ENCODE data around the gene HOXB3. TPM values are rescaled to one million over a fixed set of nuclear protein-coding genes. Genes with fewer than 3 reads are reported as not detected.

HOXB3 gene
- total and polyA plus RNA-seq, 12 donors: 0.24 to 5.9 (median 1.1) TPM

DNA sequence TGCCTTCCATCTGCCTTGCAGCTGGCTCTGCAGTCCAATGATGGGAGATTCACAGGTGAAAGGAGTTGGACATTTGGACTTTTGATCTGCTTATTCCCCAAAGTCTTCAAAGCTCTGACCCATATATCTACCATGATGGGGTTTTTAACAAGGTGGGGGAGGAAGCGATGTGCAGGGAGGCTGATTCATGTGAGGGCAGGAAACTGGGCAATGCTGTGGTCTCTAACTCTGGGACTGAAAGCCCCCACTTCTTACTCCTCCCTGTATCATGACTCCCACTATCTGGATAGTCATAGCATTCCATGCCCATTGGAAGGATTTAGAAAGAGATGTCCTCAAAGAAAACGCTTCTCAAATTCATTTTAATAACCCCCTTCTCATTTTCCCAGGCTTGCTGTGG is 75.6 kb downstream of the HOXB3 start:
- TF ChIP-seq, protein P1, sequence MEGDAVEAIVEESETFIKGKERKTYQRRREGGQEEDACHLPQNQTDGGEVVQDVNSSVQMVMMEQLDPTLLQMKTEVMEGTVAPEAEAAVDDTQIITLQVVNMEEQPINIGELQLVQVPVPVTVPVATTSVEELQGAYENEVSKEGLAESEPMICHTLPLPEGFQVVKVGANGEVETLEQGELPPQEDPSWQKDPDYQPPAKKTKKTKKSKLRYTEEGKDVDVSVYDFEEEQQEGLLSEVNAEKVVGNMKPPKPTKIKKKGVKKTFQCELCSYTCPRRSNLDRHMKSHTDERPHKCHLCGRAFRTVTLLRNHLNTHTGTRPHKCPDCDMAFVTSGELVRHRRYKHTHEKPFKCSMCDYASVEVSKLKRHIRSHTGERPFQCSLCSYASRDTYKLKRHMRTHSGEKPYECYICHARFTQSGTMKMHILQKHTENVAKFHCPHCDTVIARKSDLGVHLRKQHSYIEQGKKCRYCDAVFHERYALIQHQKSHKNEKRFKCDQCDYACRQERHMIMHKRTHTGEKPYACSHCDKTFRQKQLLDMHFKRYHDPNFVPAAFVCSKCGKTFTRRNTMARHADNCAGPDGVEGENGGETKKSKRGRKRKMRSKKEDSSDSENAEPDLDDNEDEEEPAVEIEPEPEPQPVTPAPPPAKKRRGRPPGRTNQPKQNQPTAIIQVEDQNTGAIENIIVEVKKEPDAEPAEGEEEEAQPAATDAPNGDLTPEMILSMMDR (IDR thresholded peaks at IDR 0.05): no peak
- no peak overlapping the region for H3K27ac ChIP-seq
- intact Hi-C loops (cut with DNase I): no loop called here
- DNase-seq: no peak
- no peak for ATAC-seq
- H3K27me3 ChIP-seq: peaks cover 0 to 100% (median 88%) of the 10 kb centered on the region in 7 donors
- WGBS, 2 donors: 81 to 84% methylated on average over 2 of the region's 2 CpGs
- H3K4me3 ChIP-seq: no peak overlapping the region
- H3K9me3 ChIP-seq: no peaks in the 10 kb centered on the region
- no peaks in the 10 kb centered on the region for H3K36me3 ChIP-seq
- no peaks in the 10 kb centered on the region for H3K4me1 ChIP-seq

DNA sequence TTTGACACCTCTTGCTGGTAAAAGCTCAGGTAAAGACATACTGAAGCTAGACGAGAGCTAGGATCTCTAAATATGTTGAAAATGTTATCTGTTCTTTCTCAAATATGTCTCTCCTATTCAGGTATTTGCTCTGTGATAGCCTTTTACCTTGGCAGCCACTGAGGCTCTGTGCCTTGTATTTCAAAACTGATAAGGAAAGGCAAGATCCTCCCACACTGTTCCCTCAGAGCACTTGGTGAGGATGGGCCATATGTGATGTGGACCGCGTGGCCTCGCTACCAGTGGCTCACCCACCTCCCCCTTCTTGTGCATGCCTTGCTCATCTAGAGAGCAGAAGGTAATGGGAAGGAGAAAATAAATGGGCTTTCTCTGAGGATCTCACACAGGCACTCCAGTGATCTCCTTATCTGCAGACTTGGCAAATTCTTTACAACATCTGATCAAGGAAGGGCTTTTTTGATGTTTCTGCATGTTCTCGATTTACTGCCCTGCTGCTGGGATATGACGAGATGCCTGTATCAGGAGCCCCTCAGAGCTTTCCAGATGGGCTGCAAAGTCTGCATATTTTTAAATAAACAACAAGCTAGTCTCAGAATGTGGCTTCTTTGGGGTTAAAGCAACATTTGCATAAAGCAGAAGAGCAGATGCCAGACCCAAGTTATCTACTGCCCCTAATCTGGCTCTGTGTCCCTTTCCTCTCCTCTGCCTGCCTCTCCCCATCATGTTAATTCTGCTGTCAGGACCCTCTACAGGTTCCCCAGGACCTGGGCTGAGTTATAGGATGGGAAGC is 76.2 kb downstream of the HOXB3 start:
- Histone ChIP-seq H3K9me3 (no peaks in the 10 kb centered on the region), H3K27ac (no peak overlapping the region), H3K4me1 (no peaks in the 10 kb centered on the region), H3K36me3 (no peaks in the 10 kb centered on the region), H3K27me3 (peaks cover 0 to 100% (median 87%) of the 10 kb centered on the region in 7 donors), H3K4me3 (no peak overlapping the region)
- TF ChIP-seq, protein P1 (IDR thresholded peaks at IDR 0.05): no peak
- intact Hi-C loops (cut with DNase I): no loop called here
- DNase-seq (no peak), ATAC-seq (no peak)
- WGBS, 2 donors: 36 to 54% methylated on average over 6 of the region's 6 CpGs

DNA sequence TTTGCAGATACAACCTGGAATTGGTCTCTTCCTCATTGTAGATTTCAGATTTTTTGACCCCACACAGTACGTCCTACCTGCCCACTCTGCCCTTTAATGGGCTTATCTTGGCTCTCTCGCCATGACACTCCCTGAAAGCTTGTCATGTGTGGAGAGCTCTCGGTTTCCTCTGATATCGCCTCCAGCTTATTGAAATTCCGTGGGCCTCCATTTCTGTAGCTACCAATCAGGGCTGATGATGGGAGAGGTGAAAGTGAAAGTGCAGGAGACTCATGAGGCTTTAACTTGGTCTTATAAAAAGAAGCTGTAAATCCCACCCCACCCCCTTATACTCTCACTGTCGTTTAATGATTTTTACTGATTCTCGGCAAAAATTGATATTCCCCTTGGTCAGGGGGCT is 76.9 kb downstream of the HOXB3 start:
- Histone ChIP-seq H3K4me1 (no peaks in the 10 kb centered on the region), H3K36me3 (no peaks in the 10 kb centered on the region), H3K27ac (no peak overlapping the region), H3K4me3 (no peak overlapping the region), H3K9me3 (no peaks in the 10 kb centered on the region), H3K27me3 (peaks cover 0 to 100% (median 87%) of the 10 kb centered on the region in 7 donors)
- DNase-seq (no peak), ATAC-seq (no peak)
- intact Hi-C loops (cut with DNase I): no loop called here
- WGBS, 2 donors: 37 to 47% methylated on average over 7 of the region's 7 CpGs
- TF ChIP-seq, protein P1 (IDR thresholded peaks at IDR 0.05): no peak

DNA sequence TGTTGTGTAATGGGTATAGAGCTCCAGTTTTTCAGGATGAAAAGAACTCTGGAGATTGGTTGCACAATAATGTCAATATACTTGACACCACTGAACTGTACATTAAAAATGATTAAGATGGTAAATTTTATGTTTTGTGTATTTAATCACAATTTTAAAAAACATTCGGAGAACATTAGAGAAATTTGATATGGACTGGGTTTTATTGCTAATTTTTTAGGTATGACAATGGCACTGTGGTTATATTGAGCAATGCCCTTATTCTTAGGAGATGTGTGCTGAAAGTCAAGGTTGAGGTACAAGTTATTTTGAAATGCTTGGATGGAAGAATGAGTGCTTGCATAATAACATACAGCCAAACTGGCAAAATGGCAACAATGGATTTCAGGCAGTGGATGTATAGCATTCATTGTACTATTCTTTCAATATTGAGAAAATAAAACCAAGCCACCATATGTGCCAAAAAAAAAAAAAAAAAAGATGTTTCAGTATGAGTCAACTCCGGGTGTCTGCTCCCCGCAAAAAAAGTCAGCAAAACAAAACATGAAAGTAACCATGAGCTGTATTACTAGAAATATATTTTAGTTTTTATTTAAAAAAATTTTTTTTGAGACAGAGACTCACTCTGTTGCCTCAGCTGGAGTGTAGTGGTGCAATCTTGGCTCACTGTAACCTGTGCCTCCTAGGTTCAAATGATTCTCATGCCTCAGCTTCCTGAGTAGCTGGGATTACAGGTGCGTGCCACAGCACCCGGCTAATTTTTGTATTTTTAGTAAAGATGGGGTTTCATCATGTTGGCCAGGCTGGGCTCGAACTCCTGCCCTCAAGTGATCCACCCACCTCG is 79.1 kb downstream of the HOXB3 start:
- Histone ChIP-seq H3K4me3 (no peak overlapping the region), H3K4me1 (peaks cover 0 to 3% (median 0%) of the 10 kb centered on the region in 9 donors), H3K36me3 (no peaks in the 10 kb centered on the region), H3K9me3 (no peaks in the 10 kb centered on the region), H3K27me3 (peaks cover 0 to 100% (median 84%) of the 10 kb centered on the region in 7 donors), H3K27ac (no peak overlapping the region)
- 88 to 91% methylated on average over 7 of the region's 7 CpGs for WGBS, 2 donors
- intact Hi-C loops (cut with DNase I): no loop called here
- ATAC-seq: no peak
- DNase-seq: no peak
- TF ChIP-seq, protein P1 (IDR thresholded peaks at IDR 0.05): no peak

Data from heart right ventricle (tissue), 16 donors.